Stimulated activated CD4-positive, alpha-beta T cell treated with anti-CD3 and anti-CD28 coated beads, TNF-alpha, amount 100 ng/mL, for 1 hour (primary cell): ENCODE results near the gene NPAS2.

Source experiments
- DNase-seq, 3 donors: peaks; one replicate each; pipeline ENCODE4 v3.0.0-alpha.2; 2020; ENCODE audit warnings: low read depth in 3 of 3, low spot score in 1 of 3

NPAS2 gene

GRCh38 chr2:100819370-100820272, at the start of gene NPAS2:
NPAS2 (plus strand) TSS chr2:100820139; CDS start chr2:100904755, 84,616 bp downstream.
- DNase-seq, result no peak

- DNase-seq, result no peak
Observed at GRCh38 chr2:100771125-100771524, 48.8 kb upstream of the NPAS2 start.

- DNase-seq, result no peak
Observed at GRCh38 chr2:100773538-100773937, 46.4 kb upstream of the NPAS2 start.

GRCh38 chr2:100776445-100776844, 43.5 kb upstream of the NPAS2 start:
- DNase-seq, result no peak

- no peak for DNase-seq
Observed at GRCh38 chr2:100778637-100779450, 41.1 kb upstream of the NPAS2 start.

GRCh38 chr2:100779908-100780202, 40.1 kb upstream of the NPAS2 start:
- DNase-seq, result no peak

GRCh38 chr2:100780203-100781008, 39.5 kb upstream of the NPAS2 start:
- DNase-seq, result no peak

- DNase-seq, result no peak
Observed at GRCh38 chr2:100781009-100781325, 39.0 kb upstream of the NPAS2 start.

- DNase-seq, result no peak
Observed at GRCh38 chr2:100781523-100782379, 38.2 kb upstream of the NPAS2 start.

GRCh38 chr2:100782380-100782878, 37.5 kb upstream of the NPAS2 start:
- DNase-seq, result no peak

GRCh38 chr2:100783987-100784386, 36.0 kb upstream of the NPAS2 start:
- no peak for DNase-seq

- no peak for DNase-seq
Observed at GRCh38 chr2:100784681-100785080, 35.3 kb upstream of the NPAS2 start.

- DNase-seq, result no peak
Observed at GRCh38 chr2:100785626-100786296, 34.2 kb upstream of the NPAS2 start.

- DNase-seq, result no peak
Observed at GRCh38 chr2:100786297-100786658, 33.7 kb upstream of the NPAS2 start.

- no peak for DNase-seq
Observed at GRCh38 chr2:100786985-100787384, 33.0 kb upstream of the NPAS2 start.

GRCh38 chr2:100789361-100789760, 30.6 kb upstream of the NPAS2 start:
- DNase-seq, result no peak

GRCh38 chr2:100791294-100791935, 28.5 kb upstream of the NPAS2 start:
- no peak for DNase-seq

GRCh38 chr2:100791936-100792308, 28.0 kb upstream of the NPAS2 start:
- DNase-seq, result no peak

GRCh38 chr2:100793220-100793619, 26.7 kb upstream of the NPAS2 start:
- DNase-seq, result no peak

- no peak for DNase-seq
Observed at GRCh38 chr2:100793982-100794381, 26.0 kb upstream of the NPAS2 start.
